K562 (cell line): ENCODE results near the gene TP53RK. TPM values are rescaled to one million over a fixed set of nuclear protein-coding genes. Genes with fewer than 3 reads are reported as not detected.

ENCODE experiments used
- ATAC-seq: fragments of 200-7000 bp; cut with Tn5 transposase; 3 replicates; pipeline ENCODE4 v1.9.1; 2020; ENCODE audit warnings: moderate library complexity
- BruUV-seq: library from RNA; stranded (reverse); fragments of 400-500 nt; replicated peaks from 2 replicates; lab custom pipeline; 2021; lab: Mats Ljungman, UMichigan
- CTCF ChIA-PET: fragments of 300-600 bp; formaldehyde crosslinking; extraction: SDS; loops from one replicate; lab custom pipeline; 2021; ENCODE audit warnings: low intra/inter-chr PET ratio; lab: Yijun Ruan, JAX
- POLR2A ChIA-PET: fragments of 300-600, 350-650 bp; sonication (Branson Sonifier 250); formaldehyde crosslinking; extraction: SDS; loops from one replicate; lab custom pipeline; 2021; ENCODE audit warnings: antibody characterized with exemption, inconsistent platforms; lab: Yijun Ruan, JAX
- DNase-seq, 4 experiments: peaks; one replicate each; pipeline versions ENCODE4 v3.0.0 to v3.0.0-alpha.2; 2011 to 2018; ENCODE audit warnings: low spot score in 3 of 4, mixed read lengths in 3 of 4; ENCODE audit errors: extremely low read depth in 1 of 4
- FAIRE-seq: peaks from 2 replicates; lab custom pipeline; 2011; peaks lifted over from hg19 to GRCh38; lab: Jason Lieb, UNC
- H2AFZ ChIP-seq: 2 replicates; pipeline ENCODE4 v1.6.0; 2011; ENCODE audit warnings: low read depth, low read length, control low read depth, inconsistent platforms
- H3K27ac ChIP-seq: fragments of 200-600 bp; 3 replicates; pipeline ENCODE4 v1.8.0; 2011; ENCODE audit warnings: low read depth, mild to moderate bottlenecking, control low read depth, inconsistent platforms, low read length, moderate library complexity, mixed read lengths; ENCODE audit errors: extremely low read depth
- H3K27me3 ChIP-seq, 2 experiments: fragments of 300-600 bp in 1 of 2; 2 replicates in 1 of 2; 3 replicates in 1 of 2; pipeline versions ENCODE4 v1.6.0 to v1.8.0; 2011; ENCODE audit warnings: inconsistent platforms in 2 of 2, low read length in 2 of 2, mild to moderate bottlenecking in 1 of 2, mixed read lengths in 1 of 2, moderate library complexity in 1 of 2; ENCODE audit not compliant: control insufficient read depth in 2 of 2, insufficient read depth in 2 of 2
- H3K36me3 ChIP-seq: fragments of 300-600 bp; 3 replicates; pipeline ENCODE4 v1.8.0; 2011; ENCODE audit warnings: mild to moderate bottlenecking, low read length, inconsistent platforms; ENCODE audit not compliant: control insufficient read depth, insufficient read depth
- H3K4me1 ChIP-seq, 2 experiments: fragments of 200-600 bp in 1 of 2; replicated peaks in 1 of 2; 2 replicates in 1 of 2; 3 replicates in 1 of 2; pipeline versions ENCODE4 v1.5.1 to v1.8.0; 2011; ENCODE audit warnings: inconsistent platforms in 2 of 2, low read length in 2 of 2, mild to moderate bottlenecking in 1 of 2, mixed read lengths in 1 of 2, moderate library complexity in 1 of 2; ENCODE audit not compliant: control insufficient read depth in 2 of 2, insufficient read depth in 2 of 2
- H3K4me2 ChIP-seq: 2 replicates; pipeline ENCODE4 v1.6.1; 2011; ENCODE audit warnings: low read length, control low read depth, inconsistent platforms, mixed read lengths; ENCODE audit not compliant: insufficient read depth
- H3K4me3 ChIP-seq: fragments of 200-600 bp; sonication (generic), shearing (Covaris generic); 2 replicates; pipeline ENCODE4 v1.5.1; 2016; ENCODE audit warnings: control low read depth, inconsistent platforms
- H3K79me2 ChIP-seq: fragments of 200-600 bp; 3 replicates; pipeline ENCODE4 v1.8.0; 2011; ENCODE audit warnings: low read length, inconsistent platforms; ENCODE audit not compliant: control insufficient read depth, insufficient read depth
- H3K9ac ChIP-seq, 2 experiments: 2 replicates each; pipeline versions ENCODE4 v1.6.0 to v1.6.1; 2011; ENCODE audit warnings: low read depth in 2 of 2, low read length in 2 of 2, control low read depth in 1 of 2, inconsistent platforms in 1 of 2, mild to moderate bottlenecking in 1 of 2, mixed read lengths in 1 of 2; ENCODE audit not compliant: insufficient read depth in 1 of 2
- H3K9me1 ChIP-seq: one replicate; pipeline ENCODE4 v1.6.0; 2011; ENCODE audit warnings: inconsistent platforms, mild to moderate bottlenecking, low read length, moderate library complexity; ENCODE audit not compliant: control insufficient read depth, insufficient read depth
- H3K9me3 ChIP-seq: replicated peaks from 2 replicates; pipeline ENCODE4 v1.5.1; 2011; ENCODE audit warnings: low read depth, low read length, inconsistent platforms; ENCODE audit not compliant: control insufficient read depth, insufficient read depth
- H4K20me1 ChIP-seq: replicated peaks from 2 replicates; pipeline ENCODE4 v1.6.1; 2011; ENCODE audit warnings: low read length, inconsistent platforms, mixed read lengths; ENCODE audit not compliant: control insufficient read depth, insufficient read depth
- GABPA ChIP-seq: fragments of 200-800 bp; sonication (Bioruptor generic); conservative IDR thresholded peaks from 2 replicates; pipeline ENCODE4 v1.6.1; 2016; ENCODE audit warnings: low read depth, missing genetic modification characterization, missing compliant biosample characterization
- HNRNPL ChIP-seq: fragments of 200-400 bp; formaldehyde crosslinking; IDR thresholded peaks from 2 replicates; pipeline ENCODE4 v1.6.1; 2017; ENCODE audit warnings: low read depth, mild to moderate bottlenecking, low read length
- HSF4 ChIP-seq: fragments of 250-450 bp; sonication (Bioruptor Pico); IDR thresholded peaks from 2 replicates; pipeline ENCODE4 v2.1.2; 2022; ENCODE audit warnings: mild to moderate bottlenecking, moderate library complexity, borderline replicate concordance
- ILK ChIP-seq: fragments of 450-650 bp; IDR thresholded peaks from 2 replicates; pipeline ENCODE4 v1.6.1; 2016; ENCODE audit warnings: missing genetic modification characterization, low read depth, mild to moderate bottlenecking, missing compliant biosample characterization, moderate library complexity, borderline replicate concordance
- PHB2 ChIP-seq: fragments of 450-650 bp; IDR thresholded peaks from 2 replicates; pipeline ENCODE4 v1.6.1; 2017; ENCODE audit warnings: low read depth
- POLR2G ChIP-seq: fragments of 200-400 bp; formaldehyde crosslinking; IDR thresholded peaks from 2 replicates; pipeline ENCODE4 v1.6.1; 2017; ENCODE audit warnings: low read depth, mild to moderate bottlenecking, antibody characterized with exemption, low read length, moderate library complexity
- PYGO2 ChIP-seq: fragments of 450-650 bp; IDR thresholded peaks from 2 replicates; pipeline ENCODE4 v1.6.1; 2016; ENCODE audit warnings: mild to moderate bottlenecking, missing genetic modification characterization, moderate library complexity, missing compliant biosample characterization
- SIN3A ChIP-seq, 2 experiments: fragments of 150-350 bp in 1 of 2; IDR thresholded peaks; 2 replicates each; pipeline ENCODE4 v1.6.1; 2011 to 2016; ENCODE audit warnings: borderline replicate concordance in 2 of 2, low read depth in 2 of 2, low read length in 2 of 2, mild to moderate bottlenecking in 2 of 2, moderate library complexity in 2 of 2; ENCODE audit not compliant: control insufficient read depth in 1 of 2
- ZC3H4 ChIP-seq: sonication (generic); formaldehyde crosslinking; IDR thresholded peaks from 2 replicates; pipeline ENCODE4 v1.9.0; 2021; ENCODE audit warnings: missing genetic modification reagents, borderline replicate concordance
- ZNF589 ChIP-seq: fragments of 200-800 bp; sonication (Bioruptor generic); IDR thresholded peaks from 2 replicates; pipeline ENCODE4 v1.6.1; 2016; ENCODE audit warnings: low read depth, missing genetic modification characterization, missing compliant biosample characterization
- WGBS: fragments of 100-300 bp; shearing (Covaris generic); methylation state at CpG from one replicate; pipeline ENCODE4 v1.1.6; 2016; ENCODE audit warnings: low coverage, mixed read lengths; ENCODE audit not compliant: insufficient coverage; ENCODE audit errors: missing lambda C conversion rate; 5-methylcytosine and 5-hydroxymethylcytosine counted together
- in situ Hi-C: fragments of 300-500 bp; cut with MboI; formaldehyde crosslinking; loops from 4 replicates; pipeline ENCODE4 v1.15.0; 2018; ENCODE audit warnings: inconsistent platforms, mixed read lengths
- intact Hi-C: fragments of 100-400 bp; cut with micrococcal nuclease; formaldehyde crosslinking; loops from 2 replicates; pipeline ENCODE4 v1.14.2; 2022
- polyA plus RNA-seq, 8 experiments: library from polyadenylated mRNA; depleted of rRNA in 4 of 8; stranded (reverse) in 5 of 8; unstranded in 3 of 8; fragments of >200 nt; fragmentation: Nextera tagmentation in 2 of 8; fragmentation: Illumina TruSeq in 1 of 8; extraction: Ambion mirVana in 2 of 8; extraction: Trizol in 1 of 8; gene quantifications; 2 replicates each; pipeline versions ENCODE4 v1.2.1 to v1.2.3, GENCODE V29; 2011 to 2014; ENCODE audit warnings: inconsistent platforms in 1 of 8, missing spikeins in 1 of 8
- total RNA-seq, 7 experiments: library from RNA; depleted of rRNA in 6 of 7; stranded (reverse); fragments of >200 nt in 6 of 7; fragmentation: Illumina TruSeq in 2 of 7; extraction: Trizol in 2 of 7; gene quantifications; 2 replicates each; pipeline versions ENCODE4 v1.2.1 to v1.2.3, GENCODE V29; 2011 to 2021; ENCODE audit warnings: low replicate concordance in 1 of 7
- TF ChIP-seq, protein P1 (sequence below): sonication (generic); IDR thresholded peaks from 2 replicates; pipeline ENCODE4 v1.6.1; 2016
- TF ChIP-seq, protein P2 (sequence below): fragments of 250-450 bp; sonication (Bioruptor Pico); IDR thresholded peaks from 2 replicates; pipeline ENCODE4 v1.8.0; 2021; ENCODE audit warnings: mild to moderate bottlenecking, moderate library complexity
- TF ChIP-seq, protein P3 (sequence below): sonication (generic); formaldehyde crosslinking; IDR thresholded peaks from 2 replicates; pipeline ENCODE4 v1.8.1; 2023; ENCODE audit warnings: mild to moderate bottlenecking, missing genetic modification reagents
- TF ChIP-seq, protein P4 (sequence below): sonication (generic); formaldehyde crosslinking; IDR thresholded peaks from 2 replicates; pipeline ENCODE4 v1.8.0; 2023; ENCODE audit warnings: mild to moderate bottlenecking, missing genetic modification reagents
- TF ChIP-seq, protein P5 (sequence below): sonication (generic); formaldehyde crosslinking; IDR thresholded peaks from 2 replicates; pipeline ENCODE4 v1.8.0; 2022; ENCODE audit warnings: missing genetic modification reagents, mild to moderate bottlenecking, moderate library complexity, borderline replicate concordance

TP53RK gene
- total and polyA plus RNA-seq, 9 of the 15 experiments (the other 6 are each of a cell fraction or from before 2014, with no cell fraction given), result 2.9 to 43.5 (median 17.2) TPM

DNA sequence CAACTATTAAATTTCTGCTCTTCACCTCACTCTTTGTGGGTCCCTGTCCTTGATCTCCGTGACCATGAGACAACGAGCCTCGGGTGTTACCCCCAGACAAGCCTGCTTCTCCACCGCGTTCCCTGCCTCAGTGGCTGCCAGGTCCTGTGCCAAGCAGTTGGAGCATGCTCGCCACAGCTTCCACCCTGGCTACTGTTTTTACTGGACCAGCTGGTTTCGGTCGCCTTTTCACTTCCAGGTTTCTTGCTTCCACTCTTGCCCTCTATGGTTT is 5.6 kb downstream of the TP53RK start:
- FAIRE-seq (no peak), ATAC-seq (peak; percentile 2; the same call in 1 of the 3 replicates), DNase-seq (no peak)
- H3K9me3 ChIP-seq, result no peaks in the 10 kb centered on the region
- ChIA-PET CTCF (no interaction called here), POLR2A (interaction anchor here (0.7 to 1.7 kb wide), 9 partner anchors 9 to 110 kb away, joined by 3 to 10 read pairs (median 3); no protein-coding TSS in a partner anchor)
- peaks cover 84% of the 10 kb centered on the region for H3K79me2 ChIP-seq
- peak overlapping the region; percentile 44 for H3K4me3 ChIP-seq
- H3K4me1 ChIP-seq, result peaks cover 3 to 34% of the 10 kb centered on the region in 2 experiments; a peak in 4 of 5 replicates
- in situ Hi-C loops (no loop called here), intact Hi-C loops (loop anchor here (2.0 to 5.0 kb wide), 2 partner anchors 36 to 125 kb away; no protein-coding TSS in a partner anchor)
- 4% methylated on average over 8 of the region's 8 CpGs for WGBS
- peaks cover 3% of the 10 kb centered on the region; the same call in 1 of the 2 replicates for H4K20me1 ChIP-seq
- peak overlapping the region; percentile 80 for H3K27ac ChIP-seq
- H2AFZ ChIP-seq, result peak overlapping the region; percentile 14; the same call in 1 of the 2 replicates
- no TSS peak for BruUV-seq
- peak overlapping the region; percentile 74 to 92 for H3K9ac ChIP-seq
- H3K27me3 ChIP-seq, result no peaks in the 10 kb centered on the region
- peaks cover 4% of the 10 kb centered on the region for H3K9me1 ChIP-seq
- H3K4me2 ChIP-seq, result peak overlapping the region; percentile 91
- H3K36me3 ChIP-seq, result peaks cover 44% of the 10 kb centered on the region
- TF ChIP-seq, protein P1, sequence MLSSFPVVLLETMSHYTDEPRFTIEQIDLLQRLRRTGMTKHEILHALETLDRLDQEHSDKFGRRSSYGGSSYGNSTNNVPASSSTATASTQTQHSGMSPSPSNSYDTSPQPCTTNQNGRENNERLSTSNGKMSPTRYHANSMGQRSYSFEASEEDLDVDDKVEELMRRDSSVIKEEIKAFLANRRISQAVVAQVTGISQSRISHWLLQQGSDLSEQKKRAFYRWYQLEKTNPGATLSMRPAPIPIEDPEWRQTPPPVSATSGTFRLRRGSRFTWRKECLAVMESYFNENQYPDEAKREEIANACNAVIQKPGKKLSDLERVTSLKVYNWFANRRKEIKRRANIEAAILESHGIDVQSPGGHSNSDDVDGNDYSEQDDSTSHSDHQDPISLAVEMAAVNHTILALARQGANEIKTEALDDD, result no peak
- peak; percentile 11; the same call in 1 of the 2 replicates for TF ChIP-seq ZC3H4 (CRISPR knock-in tag)
- TF ChIP-seq, protein P2, sequence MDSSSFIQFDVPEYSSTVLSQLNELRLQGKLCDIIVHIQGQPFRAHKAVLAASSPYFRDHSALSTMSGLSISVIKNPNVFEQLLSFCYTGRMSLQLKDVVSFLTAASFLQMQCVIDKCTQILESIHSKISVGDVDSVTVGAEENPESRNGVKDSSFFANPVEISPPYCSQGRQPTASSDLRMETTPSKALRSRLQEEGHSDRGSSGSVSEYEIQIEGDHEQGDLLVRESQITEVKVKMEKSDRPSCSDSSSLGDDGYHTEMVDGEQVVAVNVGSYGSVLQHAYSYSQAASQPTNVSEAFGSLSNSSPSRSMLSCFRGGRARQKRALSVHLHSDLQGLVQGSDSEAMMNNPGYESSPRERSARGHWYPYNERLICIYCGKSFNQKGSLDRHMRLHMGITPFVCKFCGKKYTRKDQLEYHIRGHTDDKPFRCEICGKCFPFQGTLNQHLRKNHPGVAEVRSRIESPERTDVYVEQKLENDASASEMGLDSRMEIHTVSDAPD (CRISPR knock-in tag), result no peak
- TF ChIP-seq, protein P3, sequence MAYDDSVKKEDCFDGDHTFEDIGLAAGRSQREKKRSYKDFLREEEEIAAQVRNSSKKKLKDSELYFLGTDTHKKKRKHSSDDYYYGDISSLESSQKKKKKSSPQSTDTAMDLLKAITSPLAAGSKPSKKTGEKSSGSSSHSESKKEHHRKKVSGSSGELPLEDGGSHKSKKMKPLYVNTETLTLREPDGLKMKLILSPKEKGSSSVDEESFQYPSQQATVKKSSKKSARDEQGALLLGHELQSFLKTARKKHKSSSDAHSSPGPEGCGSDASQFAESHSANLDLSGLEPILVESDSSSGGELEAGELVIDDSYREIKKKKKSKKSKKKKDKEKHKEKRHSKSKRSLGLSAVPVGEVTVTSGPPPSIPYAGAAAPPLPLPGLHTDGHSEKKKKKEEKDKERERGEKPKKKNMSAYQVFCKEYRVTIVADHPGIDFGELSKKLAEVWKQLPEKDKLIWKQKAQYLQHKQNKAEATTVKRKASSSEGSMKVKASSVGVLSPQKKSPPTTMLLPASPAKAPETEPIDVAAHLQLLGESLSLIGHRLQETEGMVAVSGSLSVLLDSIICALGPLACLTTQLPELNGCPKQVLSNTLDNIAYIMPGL (CRISPR knock-in tag), result 0 out of 2 replicates have a peak, but pooled peaks have one; percentile 44
- 0 out of 2 replicates have a peak, but pooled peaks have one; percentile 24 for TF ChIP-seq ZNF589 (CRISPR knock-in tag)
- no peak for TF ChIP-seq PYGO2 (tag)
- no peak for TF ChIP-seq HNRNPL
- no peak for TF ChIP-seq SIN3A (IDR thresholded peaks at IDR 0.05; ENCODE audit: borderline replicate concordance in 2 of 2, control insufficient read depth in 1 of 2, low read depth in 2 of 2, low read length in 2 of 2)
- TF ChIP-seq PHB2, result no peak
- TF ChIP-seq GABPA (tag), result no peak
- TF ChIP-seq, protein P4, sequence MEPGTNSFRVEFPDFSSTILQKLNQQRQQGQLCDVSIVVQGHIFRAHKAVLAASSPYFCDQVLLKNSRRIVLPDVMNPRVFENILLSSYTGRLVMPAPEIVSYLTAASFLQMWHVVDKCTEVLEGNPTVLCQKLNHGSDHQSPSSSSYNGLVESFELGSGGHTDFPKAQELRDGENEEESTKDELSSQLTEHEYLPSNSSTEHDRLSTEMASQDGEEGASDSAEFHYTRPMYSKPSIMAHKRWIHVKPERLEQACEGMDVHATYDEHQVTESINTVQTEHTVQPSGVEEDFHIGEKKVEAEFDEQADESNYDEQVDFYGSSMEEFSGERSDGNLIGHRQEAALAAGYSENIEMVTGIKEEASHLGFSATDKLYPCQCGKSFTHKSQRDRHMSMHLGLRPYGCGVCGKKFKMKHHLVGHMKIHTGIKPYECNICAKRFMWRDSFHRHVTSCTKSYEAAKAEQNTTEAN (CRISPR knock-in tag), result no peak
- TF ChIP-seq, protein P5, sequence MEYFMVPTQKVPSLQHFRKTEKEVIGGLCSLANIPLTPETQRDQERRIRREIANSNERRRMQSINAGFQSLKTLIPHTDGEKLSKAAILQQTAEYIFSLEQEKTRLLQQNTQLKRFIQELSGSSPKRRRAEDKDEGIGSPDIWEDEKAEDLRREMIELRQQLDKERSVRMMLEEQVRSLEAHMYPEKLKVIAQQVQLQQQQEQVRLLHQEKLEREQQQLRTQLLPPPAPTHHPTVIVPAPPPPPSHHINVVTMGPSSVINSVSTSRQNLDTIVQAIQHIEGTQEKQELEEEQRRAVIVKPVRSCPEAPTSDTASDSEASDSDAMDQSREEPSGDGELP (CRISPR knock-in tag), result peak; percentile 20; the same call in 1 of the 2 replicates
- TF ChIP-seq HSF4, result no peak
- 0 out of 2 replicates have a peak, but pooled peaks have one; percentile 35 for TF ChIP-seq POLR2G
- TF ChIP-seq ILK, result no peak
